H9 (cell line): ENCODE results near the gene ADAMTSL3. TPM values are rescaled to one million over a fixed set of nuclear protein-coding genes. Genes with fewer than 3 reads are reported as not detected.

Experiments used
- DNase-seq: peaks from one replicate; pipeline ENCODE4 v3.0.0-alpha.2; 2017
- H2AFZ ChIP-seq: one replicate; pipeline ENCODE4 v1.6.1; 2013; ENCODE audit warnings: mild to moderate bottlenecking, low read length, control low read depth, moderate library complexity
- H2AK5ac ChIP-seq: 2 replicates; pipeline ENCODE4 v1.6.1; 2013; ENCODE audit warnings: low read length, control low read depth, mixed read lengths; ENCODE audit not compliant: insufficient read length
- H2BK120ac ChIP-seq: one replicate; pipeline ENCODE4 v1.6.1; 2013; ENCODE audit warnings: low read depth, mild to moderate bottlenecking, low read length, control low read depth, inconsistent platforms; ENCODE audit not compliant: poor library complexity, severe bottlenecking
- H2BK12ac ChIP-seq: 2 replicates; pipeline ENCODE4 v1.6.1; 2013; ENCODE audit warnings: low read length, control low read depth, mixed read lengths, low read depth; ENCODE audit not compliant: insufficient read length
- H2BK15ac ChIP-seq: 2 replicates; pipeline ENCODE4 v1.6.1; 2013; ENCODE audit warnings: low read depth, low read length, control low read depth
- H2BK20ac ChIP-seq: one replicate; pipeline ENCODE4 v1.6.1; 2013; ENCODE audit warnings: low read depth, mild to moderate bottlenecking, low read length, control low read depth, inconsistent platforms; ENCODE audit not compliant: poor library complexity, severe bottlenecking
- H2BK5ac ChIP-seq: 2 replicates; pipeline ENCODE4 v1.6.1; 2013; ENCODE audit warnings: low read length, control low read depth, mixed read lengths; ENCODE audit not compliant: insufficient read length
- H3K14ac ChIP-seq: 2 replicates; pipeline ENCODE4 v1.6.1; 2013; ENCODE audit warnings: low read length, control low read depth; ENCODE audit not compliant: insufficient read depth
- H3K18ac ChIP-seq: 2 replicates; pipeline ENCODE4 v1.6.1; 2013; ENCODE audit warnings: low read depth, mild to moderate bottlenecking, mixed read lengths, low read length, control low read depth; ENCODE audit not compliant: insufficient read length
- H3K23ac ChIP-seq: 2 replicates; pipeline ENCODE4 v1.6.1; 2013; ENCODE audit warnings: low read length, control low read depth, mixed read lengths, low read depth; ENCODE audit not compliant: insufficient read length
- H3K23me2 ChIP-seq: 2 replicates; pipeline ENCODE4 v1.6.1; 2013; ENCODE audit warnings: low read depth, mild to moderate bottlenecking, mixed read lengths, low read length, control low read depth; ENCODE audit not compliant: insufficient read length, poor library complexity, severe bottlenecking
- H3K27ac ChIP-seq: 2 replicates; pipeline ENCODE4 v1.5.1; 2013; ENCODE audit warnings: low read length, control low read depth, mixed read lengths, low read depth; ENCODE audit not compliant: insufficient read length
- H3K27me3 ChIP-seq: 2 replicates; pipeline ENCODE4 v1.6.1; 2013; ENCODE audit warnings: low read length, control low read depth, inconsistent platforms; ENCODE audit not compliant: insufficient read depth
- H3K4ac ChIP-seq: 2 replicates; pipeline ENCODE4 v1.6.1; 2013; ENCODE audit warnings: low read depth, mild to moderate bottlenecking, control low read depth, inconsistent platforms, low read length, moderate library complexity
- H3K4me1 ChIP-seq: 2 replicates; pipeline ENCODE4 v1.6.1; 2013; ENCODE audit warnings: low read length, control low read depth, inconsistent platforms; ENCODE audit not compliant: insufficient read depth
- H3K4me2 ChIP-seq: 2 replicates; pipeline ENCODE4 v1.6.1; 2013; ENCODE audit warnings: low read length, control low read depth, mixed read lengths; ENCODE audit not compliant: insufficient read length, insufficient read depth
- H3K56ac ChIP-seq: 2 replicates; pipeline ENCODE4 v1.6.1; 2013; ENCODE audit warnings: low read depth, mild to moderate bottlenecking, mixed read lengths, low read length, control low read depth; ENCODE audit not compliant: insufficient read length
- H3K79me1 ChIP-seq: 2 replicates; pipeline ENCODE4 v1.6.1; 2013; ENCODE audit warnings: low read depth, mild to moderate bottlenecking, moderate library complexity, low read length, control low read depth, inconsistent platforms; ENCODE audit not compliant: insufficient read depth, poor library complexity, severe bottlenecking
- H3K79me2 ChIP-seq: 2 replicates; pipeline ENCODE4 v1.6.1; 2013; ENCODE audit warnings: low read length, control low read depth, inconsistent platforms; ENCODE audit not compliant: insufficient read depth
- H3K9ac ChIP-seq: 2 replicates; pipeline ENCODE4 v1.6.1; 2013; ENCODE audit warnings: low read length, control low read depth, mixed read lengths; ENCODE audit not compliant: insufficient read length; ENCODE audit errors: extremely low read depth
- H3K9me3 ChIP-seq: one replicate; pipeline ENCODE4 v1.6.1; 2013; ENCODE audit warnings: low read depth, low read length, inconsistent platforms; ENCODE audit not compliant: control insufficient read depth
- H3T11ph ChIP-seq: one replicate; pipeline ENCODE4 v1.6.1; 2013; ENCODE audit warnings: mild to moderate bottlenecking, low read length, control low read depth, inconsistent platforms
- H4K20me1 ChIP-seq: one replicate; pipeline ENCODE4 v1.6.1; 2013; ENCODE audit not compliant: control insufficient read depth, insufficient read length, insufficient read depth
- H4K5ac ChIP-seq: 2 replicates; pipeline ENCODE4 v1.6.1; 2013; ENCODE audit warnings: low read depth, mild to moderate bottlenecking, mixed read lengths, low read length, control low read depth; ENCODE audit not compliant: insufficient read length
- H4K8ac ChIP-seq: replicated peaks from 2 replicates; pipeline ENCODE4 v1.6.1; 2013; ENCODE audit warnings: low read length, control low read depth, mixed read lengths, low read depth; ENCODE audit not compliant: insufficient read length
- H4K91ac ChIP-seq: 2 replicates; pipeline ENCODE4 v1.6.1; 2013; ENCODE audit warnings: low read depth, mild to moderate bottlenecking, moderate library complexity, mixed read lengths, low read length, control low read depth; ENCODE audit not compliant: insufficient read length
- H3K27ac Mint-ChIP-seq, 3 experiments: 2 replicates in 2 of 3; 3 replicates in 1 of 3; pipeline ENCODE4 v1.8.0; 2020 to 2021; ENCODE audit warnings: mixed read lengths in 3 of 3, mild to moderate bottlenecking in 1 of 3, moderate library complexity in 1 of 3
- H3K27me3 Mint-ChIP-seq: 2 replicates; pipeline ENCODE4 v1.8.0; 2021; ENCODE audit warnings: low read depth, mild to moderate bottlenecking, moderate library complexity, mixed read lengths
- H3K36me3 Mint-ChIP-seq, 3 experiments: 2 replicates in 2 of 3; 3 replicates in 1 of 3; pipeline ENCODE4 v1.8.0; 2020 to 2021; ENCODE audit warnings: low read depth in 3 of 3, mixed read lengths in 3 of 3; ENCODE audit not compliant: insufficient read depth in 1 of 3
- H3K4me1 Mint-ChIP-seq, 2 experiments: 2 replicates each; pipeline ENCODE4 v1.8.0; 2020; ENCODE audit warnings: mixed read lengths in 2 of 2
- H3K4me3 Mint-ChIP-seq, 2 experiments: 2 replicates in 1 of 2; 3 replicates in 1 of 2; pipeline ENCODE4 v1.8.0; 2020 to 2021; ENCODE audit warnings: mild to moderate bottlenecking in 2 of 2, mixed read lengths in 2 of 2, moderate library complexity in 1 of 2
- H3K9me3 Mint-ChIP-seq, 2 experiments: 2 replicates in 1 of 2; 3 replicates in 1 of 2; pipeline ENCODE4 v1.8.0; 2020; ENCODE audit warnings: mild to moderate bottlenecking in 2 of 2, mixed read lengths in 2 of 2, moderate library complexity in 1 of 2
- CTCF ChIP-seq: fragments of 200-600 bp; sonication (generic); conservative IDR thresholded peaks from 3 replicates; pipeline ENCODE4 v1.8.0; 2021; ENCODE audit warnings: antibody characterized with exemption, mild to moderate bottlenecking
- WGBS: extraction: QIAGEN DNeasy Blood & Tissue Kit; methylation state at CpG from one replicate; pipeline ENCODE4 v1.1.7; 2013; ENCODE audit warnings: missing lambda C conversion rate, low lambda C conversion rate, mixed read lengths; ENCODE audit not compliant: insufficient read length; ENCODE audit errors: extremely low coverage; 5-methylcytosine and 5-hydroxymethylcytosine counted together
- total RNA-seq: library from RNA; stranded (reverse); gene quantifications from 2 replicates; pipeline ENCODE4 v1.2.1, GENCODE V29; 2021

Gene ADAMTSL3
- total RNA-seq, 1 experiment from 2014 or later: 0.39 TPM

- DNase-seq: no peak
- Histone ChIP-seq H2BK20ac (no peak overlapping the region), H3K79me2 (no peaks in the 10 kb centered on the region), H3K18ac (no peak overlapping the region), H3K27ac (no peak overlapping the region), H3K27me3 (no peaks in the 10 kb centered on the region), H3K4ac (no peak overlapping the region), H3K9ac (no peak overlapping the region), H2AFZ (no peak overlapping the region), H3T11ph (no peak overlapping the region), H3K56ac (no peak overlapping the region), H3K9me3 (no peaks in the 10 kb centered on the region), H3K4me1 (no peaks in the 10 kb centered on the region), H2BK12ac (no peak overlapping the region), H2BK5ac (no peak overlapping the region), H4K8ac (no peak overlapping the region), H3K79me1 (no peaks in the 10 kb centered on the region), H2AK5ac (no peak overlapping the region), H4K91ac (no peak overlapping the region), H2BK120ac (no peak overlapping the region), H4K5ac (no peak overlapping the region), H3K14ac (no peak overlapping the region), H4K20me1 (no peaks in the 10 kb centered on the region), H3K23me2 (no peaks in the 10 kb centered on the region), H3K4me2 (no peak overlapping the region), H2BK15ac (no peak overlapping the region), H3K23ac (no peak overlapping the region)
- Mint-ChIP-seq H3K4me1 (no peaks in the 10 kb centered on the region), H3K27me3 (no peaks in the 10 kb centered on the region), H3K27ac (no peak overlapping the region), H3K9me3 (no peaks in the 10 kb centered on the region; a peak in 3 of 5 replicates), H3K36me3 (no peaks in the 10 kb centered on the region), H3K4me3 (no peak overlapping the region)
- no CpG with 5 or more reads among the region's 3 CpGs for WGBS
- no peak for TF ChIP-seq CTCF
Measured at GRCh38 chr15:83911345-83911744, 257.4 kb downstream of the ADAMTSL3 start.
